ENCODE results near the gene KITLG. TPM values are rescaled to one million over a fixed set of nuclear protein-coding genes. Genes with fewer than 3 reads are reported as not detected.

The KITLG gene
- total and polyA plus RNA-seq, 2 of the 8 experiments (the other 6 are each of a cell fraction or from before 2014, with no cell fraction given) = 1.3 to 7.8 TPM

DNA sequence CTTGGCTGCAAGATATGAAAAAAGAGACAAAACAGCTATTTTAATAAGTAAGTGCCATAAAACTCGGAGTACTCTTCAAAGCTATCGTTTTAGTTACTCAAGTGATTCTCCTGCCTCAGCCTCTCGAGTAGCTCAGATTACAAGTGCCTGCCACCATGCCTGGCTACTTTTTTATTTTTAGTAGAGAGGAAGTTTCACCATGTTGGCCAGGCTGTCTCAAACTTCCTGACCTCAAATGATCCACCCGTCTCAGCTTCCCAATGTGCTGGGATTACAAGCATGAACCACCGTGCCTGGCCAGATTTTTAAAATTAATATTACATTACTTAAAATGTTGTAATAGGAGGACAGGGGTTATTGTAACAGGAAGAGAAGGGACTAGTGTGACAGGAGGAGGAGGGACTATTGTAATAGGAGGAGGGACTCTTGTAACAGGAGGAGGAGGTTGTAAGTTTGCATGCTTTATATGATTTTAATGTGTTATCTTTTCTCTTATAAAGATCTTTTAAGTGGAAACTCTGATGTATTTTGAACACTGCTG is 61.3 kb downstream of the KITLG start (continued):
- TF ChIP-seq, protein P1, sequence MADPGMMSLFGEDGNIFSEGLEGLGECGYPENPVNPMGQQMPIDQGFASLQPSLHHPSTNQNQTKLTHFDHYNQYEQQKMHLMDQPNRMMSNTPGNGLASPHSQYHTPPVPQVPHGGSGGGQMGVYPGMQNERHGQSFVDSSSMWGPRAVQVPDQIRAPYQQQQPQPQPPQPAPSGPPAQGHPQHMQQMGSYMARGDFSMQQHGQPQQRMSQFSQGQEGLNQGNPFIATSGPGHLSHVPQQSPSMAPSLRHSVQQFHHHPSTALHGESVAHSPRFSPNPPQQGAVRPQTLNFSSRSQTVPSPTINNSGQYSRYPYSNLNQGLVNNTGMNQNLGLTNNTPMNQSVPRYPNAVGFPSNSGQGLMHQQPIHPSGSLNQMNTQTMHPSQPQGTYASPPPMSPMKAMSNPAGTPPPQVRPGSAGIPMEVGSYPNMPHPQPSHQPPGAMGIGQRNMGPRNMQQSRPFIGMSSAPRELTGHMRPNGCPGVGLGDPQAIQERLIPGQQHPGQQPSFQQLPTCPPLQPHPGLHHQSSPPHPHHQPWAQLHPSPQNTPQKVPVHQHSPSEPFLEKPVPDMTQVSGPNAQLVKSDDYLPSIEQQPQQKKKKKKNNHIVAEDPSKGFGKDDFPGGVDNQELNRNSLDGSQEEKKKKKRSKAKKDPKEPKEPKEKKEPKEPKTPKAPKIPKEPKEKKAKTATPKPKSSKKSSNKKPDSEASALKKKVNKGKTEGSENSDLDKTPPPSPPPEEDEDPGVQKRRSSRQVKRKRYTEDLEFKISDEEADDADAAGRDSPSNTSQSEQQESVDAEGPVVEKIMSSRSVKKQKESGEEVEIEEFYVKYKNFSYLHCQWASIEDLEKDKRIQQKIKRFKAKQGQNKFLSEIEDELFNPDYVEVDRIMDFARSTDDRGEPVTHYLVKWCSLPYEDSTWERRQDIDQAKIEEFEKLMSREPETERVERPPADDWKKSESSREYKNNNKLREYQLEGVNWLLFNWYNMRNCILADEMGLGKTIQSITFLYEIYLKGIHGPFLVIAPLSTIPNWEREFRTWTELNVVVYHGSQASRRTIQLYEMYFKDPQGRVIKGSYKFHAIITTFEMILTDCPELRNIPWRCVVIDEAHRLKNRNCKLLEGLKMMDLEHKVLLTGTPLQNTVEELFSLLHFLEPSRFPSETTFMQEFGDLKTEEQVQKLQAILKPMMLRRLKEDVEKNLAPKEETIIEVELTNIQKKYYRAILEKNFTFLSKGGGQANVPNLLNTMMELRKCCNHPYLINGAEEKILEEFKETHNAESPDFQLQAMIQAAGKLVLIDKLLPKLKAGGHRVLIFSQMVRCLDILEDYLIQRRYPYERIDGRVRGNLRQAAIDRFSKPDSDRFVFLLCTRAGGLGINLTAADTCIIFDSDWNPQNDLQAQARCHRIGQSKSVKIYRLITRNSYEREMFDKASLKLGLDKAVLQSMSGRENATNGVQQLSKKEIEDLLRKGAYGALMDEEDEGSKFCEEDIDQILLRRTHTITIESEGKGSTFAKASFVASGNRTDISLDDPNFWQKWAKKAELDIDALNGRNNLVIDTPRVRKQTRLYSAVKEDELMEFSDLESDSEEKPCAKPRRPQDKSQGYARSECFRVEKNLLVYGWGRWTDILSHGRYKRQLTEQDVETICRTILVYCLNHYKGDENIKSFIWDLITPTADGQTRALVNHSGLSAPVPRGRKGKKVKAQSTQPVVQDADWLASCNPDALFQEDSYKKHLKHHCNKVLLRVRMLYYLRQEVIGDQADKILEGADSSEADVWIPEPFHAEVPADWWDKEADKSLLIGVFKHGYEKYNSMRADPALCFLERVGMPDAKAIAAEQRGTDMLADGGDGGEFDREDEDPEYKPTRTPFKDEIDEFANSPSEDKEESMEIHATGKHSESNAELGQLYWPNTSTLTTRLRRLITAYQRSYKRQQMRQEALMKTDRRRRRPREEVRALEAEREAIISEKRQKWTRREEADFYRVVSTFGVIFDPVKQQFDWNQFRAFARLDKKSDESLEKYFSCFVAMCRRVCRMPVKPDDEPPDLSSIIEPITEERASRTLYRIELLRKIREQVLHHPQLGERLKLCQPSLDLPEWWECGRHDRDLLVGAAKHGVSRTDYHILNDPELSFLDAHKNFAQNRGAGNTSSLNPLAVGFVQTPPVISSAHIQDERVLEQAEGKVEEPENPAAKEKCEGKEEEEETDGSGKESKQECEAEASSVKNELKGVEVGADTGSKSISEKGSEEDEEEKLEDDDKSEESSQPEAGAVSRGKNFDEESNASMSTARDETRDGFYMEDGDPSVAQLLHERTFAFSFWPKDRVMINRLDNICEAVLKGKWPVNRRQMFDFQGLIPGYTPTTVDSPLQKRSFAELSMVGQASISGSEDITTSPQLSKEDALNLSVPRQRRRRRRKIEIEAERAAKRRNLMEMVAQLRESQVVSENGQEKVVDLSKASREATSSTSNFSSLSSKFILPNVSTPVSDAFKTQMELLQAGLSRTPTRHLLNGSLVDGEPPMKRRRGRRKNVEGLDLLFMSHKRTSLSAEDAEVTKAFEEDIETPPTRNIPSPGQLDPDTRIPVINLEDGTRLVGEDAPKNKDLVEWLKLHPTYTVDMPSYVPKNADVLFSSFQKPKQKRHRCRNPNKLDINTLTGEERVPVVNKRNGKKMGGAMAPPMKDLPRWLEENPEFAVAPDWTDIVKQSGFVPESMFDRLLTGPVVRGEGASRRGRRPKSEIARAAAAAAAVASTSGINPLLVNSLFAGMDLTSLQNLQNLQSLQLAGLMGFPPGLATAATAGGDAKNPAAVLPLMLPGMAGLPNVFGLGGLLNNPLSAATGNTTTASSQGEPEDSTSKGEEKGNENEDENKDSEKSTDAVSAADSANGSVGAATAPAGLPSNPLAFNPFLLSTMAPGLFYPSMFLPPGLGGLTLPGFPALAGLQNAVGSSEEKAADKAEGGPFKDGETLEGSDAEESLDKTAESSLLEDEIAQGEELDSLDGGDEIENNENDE (IDR thresholded peaks at IDR 0.05; ENCODE audit: insufficient replicate concordance, low read length) = no peak
- no peak for TF ChIP-seq SP1 (IDR thresholded peaks at IDR 0.05; ENCODE audit: low read depth, low read length)
- TF ChIP-seq POU5F1 (IDR thresholded peaks at IDR 0.05; ENCODE audit: low read depth, low read length) = no peak
